ENCODE data around the gene PRKG1. TPM values are rescaled to one million over a fixed set of nuclear protein-coding genes. Genes with fewer than 3 reads are reported as not detected.

Gene PRKG1
- total and polyA plus RNA-seq, 2 of the 8 experiments (the other 6 are each of a cell fraction or from before 2014, with no cell fraction given), result 4.2 to 15.2 TPM

DNA sequence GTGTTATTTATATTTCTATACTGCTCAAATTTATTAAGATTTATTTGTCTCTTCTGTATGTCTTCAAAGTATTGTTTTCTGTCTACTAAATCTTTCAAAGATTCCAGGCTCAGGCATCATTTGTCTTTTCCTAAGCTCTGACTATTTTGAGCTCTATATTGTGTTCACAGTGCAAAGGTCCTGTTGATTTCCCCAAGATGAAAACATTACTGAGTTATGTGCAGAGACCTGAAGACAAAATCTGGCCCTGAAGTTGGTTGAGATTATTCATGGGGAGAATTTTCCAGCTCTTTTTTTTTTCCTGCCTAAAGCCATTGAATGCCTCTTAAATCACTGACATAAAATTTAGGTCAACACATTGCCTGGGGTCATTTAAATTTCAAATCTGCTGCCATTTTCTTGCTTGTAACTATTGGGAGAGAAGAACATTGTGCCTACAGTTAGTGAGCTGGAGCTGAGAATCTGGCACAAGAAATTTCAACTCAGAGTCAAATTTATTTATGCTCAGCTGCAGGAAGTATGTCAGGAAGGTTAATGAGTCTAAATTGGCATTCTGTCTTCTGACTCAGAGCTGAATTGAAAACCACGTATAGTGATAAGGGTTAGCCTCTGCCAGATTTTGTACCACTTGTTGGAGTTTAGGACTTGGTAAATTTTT is 593.5 kb downstream of the PRKG1 start (continued):
- TF ChIP-seq, protein P1, sequence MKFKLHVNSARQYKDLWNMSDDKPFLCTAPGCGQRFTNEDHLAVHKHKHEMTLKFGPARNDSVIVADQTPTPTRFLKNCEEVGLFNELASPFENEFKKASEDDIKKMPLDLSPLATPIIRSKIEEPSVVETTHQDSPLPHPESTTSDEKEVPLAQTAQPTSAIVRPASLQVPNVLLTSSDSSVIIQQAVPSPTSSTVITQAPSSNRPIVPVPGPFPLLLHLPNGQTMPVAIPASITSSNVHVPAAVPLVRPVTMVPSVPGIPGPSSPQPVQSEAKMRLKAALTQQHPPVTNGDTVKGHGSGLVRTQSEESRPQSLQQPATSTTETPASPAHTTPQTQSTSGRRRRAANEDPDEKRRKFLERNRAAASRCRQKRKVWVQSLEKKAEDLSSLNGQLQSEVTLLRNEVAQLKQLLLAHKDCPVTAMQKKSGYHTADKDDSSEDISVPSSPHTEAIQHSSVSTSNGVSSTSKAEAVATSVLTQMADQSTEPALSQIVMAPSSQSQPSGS (IDR thresholded peaks at IDR 0.05; ENCODE audit: low read length), result no peak
- TF ChIP-seq PHF8 (conservative IDR thresholded peaks at IDR 0.05; ENCODE audit: low read depth, low read length) (no peak), JUN (IDR thresholded peaks at IDR 0.05; ENCODE audit: low read depth, low read length) (no peak), HDAC2 (IDR thresholded peaks at IDR 0.05; ENCODE audit: borderline replicate concordance in 1 of 2, low read depth in 2 of 2, low read length in 2 of 2) (no peak), KDM5A (IDR thresholded peaks at IDR 0.05; ENCODE audit: low read length) (no peak)
- TF ChIP-seq, protein P2, sequence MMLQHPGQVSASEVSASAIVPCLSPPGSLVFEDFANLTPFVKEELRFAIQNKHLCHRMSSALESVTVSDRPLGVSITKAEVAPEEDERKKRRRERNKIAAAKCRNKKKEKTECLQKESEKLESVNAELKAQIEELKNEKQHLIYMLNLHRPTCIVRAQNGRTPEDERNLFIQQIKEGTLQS (IDR thresholded peaks at IDR 0.05; ENCODE audit: insufficient read depth, low read depth, low read length), result no peak

Data from H1 (cell line).